ENCODE measurements around the gene CAPRIN1.

GRCh38 chr11:34033399-34033798, 18.1 kb upstream of the CAPRIN1 start:
- TF ChIP-seq GATA2 (IDR thresholded peaks at IDR 0.05; ENCODE audit: low read depth, low read length) (no peak), GATA3 (IDR thresholded peaks at IDR 0.05; ENCODE audit: low read depth, low read length) (no peak)
